Stimulated activated CD4-positive, alpha-beta T cell treated with anti-CD3 and anti-CD28 coated beads, Interleukin-2, amount 100 ng/mL, for 48 hours (primary cell): ENCODE results near the gene LHX4.
A peak's percentile ranks its signal among the peaks of the same experiment; 100 is the strongest.
"Not testable (repeated sequence)": the region's sequence is repeated elsewhere in the genome, so short reads cannot be mapped to it uniquely, and the experiment has no call there.

Experiments used
- DNase-seq, 2 donors: peaks; one replicate each; pipeline ENCODE4 v3.0.0-alpha.2; 2020

LHX4 gene

DNA sequence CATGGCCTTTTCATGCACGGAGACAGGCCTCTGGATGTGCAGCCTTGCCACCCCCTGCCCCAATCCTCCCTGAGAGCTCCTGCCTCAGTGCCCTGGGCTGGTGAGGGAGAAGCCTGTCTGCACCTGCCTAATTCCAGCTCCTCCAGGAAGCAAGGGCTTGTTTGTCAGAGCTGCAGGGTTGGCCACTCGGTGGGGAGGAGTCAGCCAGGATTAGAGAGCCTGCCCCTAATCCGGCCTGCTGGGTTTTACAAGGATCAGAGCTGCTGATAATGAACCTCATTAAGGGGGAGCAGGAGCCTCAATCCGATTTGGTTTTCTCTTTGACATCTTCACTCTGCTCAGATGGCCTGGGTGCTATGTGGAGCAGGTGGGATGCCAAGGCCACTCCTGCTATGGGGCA is 31.9 kb upstream of the LHX4 start:
- DNase-seq, result no peak

- DNase-seq, result no peak
These were observed 31.5 kb upstream of the LHX4 start for GRCh38 chr1:180198611-180199010.

DNA sequence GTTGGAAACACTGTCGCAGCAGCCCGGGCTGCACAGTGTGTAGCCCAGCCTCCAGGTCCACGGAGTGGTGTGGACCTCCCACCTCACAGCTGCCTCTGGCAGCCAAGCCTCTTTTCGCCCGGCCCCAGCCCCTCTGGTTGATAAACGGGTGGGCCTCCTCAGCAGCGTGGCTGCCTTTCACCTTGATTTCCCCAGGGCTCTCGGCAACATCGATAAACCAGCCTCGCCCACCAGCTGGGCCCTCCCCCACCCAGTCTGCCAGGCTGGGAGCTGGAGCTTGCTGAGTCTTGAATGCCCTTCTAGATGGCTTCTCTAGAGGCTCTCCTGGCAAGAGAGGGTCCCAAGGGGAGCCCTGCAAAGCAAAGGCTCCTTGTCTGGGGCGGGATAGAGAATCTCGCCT is 31.0 kb upstream of the LHX4 start:
- DNase-seq, result no peak

DNA sequence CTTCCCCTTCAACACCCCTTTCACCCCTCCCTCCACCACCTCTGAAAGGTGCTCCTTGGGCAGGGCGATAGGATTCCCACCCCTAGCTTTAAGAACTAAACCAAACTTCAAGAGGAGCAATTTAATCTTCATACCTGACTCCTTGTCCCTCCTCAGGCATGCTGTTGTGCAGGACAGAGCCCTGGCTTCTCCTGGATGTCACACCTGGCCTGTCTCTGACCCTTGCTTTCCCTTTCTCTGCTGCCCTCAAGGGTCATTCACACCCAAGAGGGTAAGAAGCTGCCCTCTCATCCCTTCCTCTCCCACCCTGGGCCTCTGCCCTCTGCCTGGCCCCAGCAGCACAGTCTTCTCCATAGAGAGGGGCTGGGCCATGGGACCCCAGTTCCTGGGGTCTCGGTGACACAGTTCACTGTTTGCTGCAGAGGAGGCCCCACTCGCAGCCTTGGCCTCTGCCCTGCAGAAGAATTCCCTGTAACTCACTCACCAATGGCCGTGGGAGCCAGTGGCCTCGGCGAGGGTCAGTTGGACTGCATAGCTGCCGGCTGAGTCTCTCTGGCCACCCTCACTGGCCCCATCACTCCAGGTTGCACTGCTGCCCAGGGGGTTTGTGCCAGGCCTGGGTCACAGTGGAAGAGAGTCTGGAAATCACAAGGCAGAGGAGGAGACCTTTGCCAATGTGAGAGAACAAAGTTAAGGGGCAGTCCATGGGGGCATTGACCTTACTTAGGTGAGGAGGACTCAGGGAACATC is 28.4 kb upstream of the LHX4 start:
- no peak for DNase-seq

GRCh38 chr1:180202588-180202987 is 27.5 kb upstream of the LHX4 start:
- not testable (repeated sequence) for DNase-seq

GRCh38 chr1:180204231-180204630 is 25.8 kb upstream of the LHX4 start:
- DNase-seq, result no peak

- DNase-seq, result no peak
These were observed 23.5 kb upstream of the LHX4 start for GRCh38 chr1:180206581-180206980.

DNA sequence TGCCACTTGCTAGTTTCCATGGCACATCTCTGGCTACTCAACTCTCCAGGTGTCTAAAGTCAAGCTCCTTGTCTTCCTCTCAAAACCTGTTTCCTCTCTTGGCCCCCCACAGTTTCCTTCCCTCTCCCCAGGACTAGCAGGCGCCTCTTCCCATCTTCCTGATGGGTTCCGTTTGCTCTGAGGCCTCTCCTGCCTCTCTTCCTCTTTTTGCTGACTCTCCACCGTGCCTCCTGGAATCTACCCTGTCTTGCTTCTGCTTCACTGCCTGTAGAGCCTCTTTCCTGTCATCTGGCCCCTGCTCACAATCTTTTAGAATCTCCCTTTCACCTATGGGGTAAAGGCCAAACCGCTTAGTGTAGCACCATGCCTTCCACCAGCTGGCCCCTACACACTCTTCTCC is 21.8 kb upstream of the LHX4 start:
- no peak for DNase-seq

DNA sequence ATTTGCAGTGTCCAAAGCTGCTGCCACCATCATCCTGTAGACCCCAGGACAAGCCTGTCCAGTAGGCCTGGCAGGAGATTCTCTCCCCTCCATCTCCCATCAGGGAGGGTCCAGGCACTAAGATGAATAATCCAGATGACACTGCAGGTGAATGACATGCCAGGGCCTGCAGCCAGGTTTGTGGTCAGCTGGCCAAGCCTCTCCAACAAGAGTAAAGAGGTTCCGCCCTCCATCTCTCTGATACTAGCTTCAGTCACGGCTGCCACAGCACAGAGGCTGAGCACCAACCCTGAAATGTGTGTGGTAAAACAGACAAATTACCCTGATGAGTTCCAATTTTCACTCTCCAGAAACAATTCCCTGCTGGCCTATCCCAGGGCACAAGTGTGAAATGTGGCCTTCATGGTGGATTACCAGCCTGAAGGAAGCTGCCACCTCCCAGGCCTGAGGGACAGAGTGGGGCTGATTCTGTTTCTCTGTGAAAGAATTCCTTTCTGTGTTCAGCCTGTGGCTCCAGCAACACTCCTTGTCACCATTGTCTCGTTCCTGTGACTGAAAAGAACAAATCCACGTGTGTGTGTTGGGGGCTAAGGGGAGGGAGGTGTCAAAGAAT is 19.9 kb upstream of the LHX4 start:
- DNase-seq, result no peak

DNA sequence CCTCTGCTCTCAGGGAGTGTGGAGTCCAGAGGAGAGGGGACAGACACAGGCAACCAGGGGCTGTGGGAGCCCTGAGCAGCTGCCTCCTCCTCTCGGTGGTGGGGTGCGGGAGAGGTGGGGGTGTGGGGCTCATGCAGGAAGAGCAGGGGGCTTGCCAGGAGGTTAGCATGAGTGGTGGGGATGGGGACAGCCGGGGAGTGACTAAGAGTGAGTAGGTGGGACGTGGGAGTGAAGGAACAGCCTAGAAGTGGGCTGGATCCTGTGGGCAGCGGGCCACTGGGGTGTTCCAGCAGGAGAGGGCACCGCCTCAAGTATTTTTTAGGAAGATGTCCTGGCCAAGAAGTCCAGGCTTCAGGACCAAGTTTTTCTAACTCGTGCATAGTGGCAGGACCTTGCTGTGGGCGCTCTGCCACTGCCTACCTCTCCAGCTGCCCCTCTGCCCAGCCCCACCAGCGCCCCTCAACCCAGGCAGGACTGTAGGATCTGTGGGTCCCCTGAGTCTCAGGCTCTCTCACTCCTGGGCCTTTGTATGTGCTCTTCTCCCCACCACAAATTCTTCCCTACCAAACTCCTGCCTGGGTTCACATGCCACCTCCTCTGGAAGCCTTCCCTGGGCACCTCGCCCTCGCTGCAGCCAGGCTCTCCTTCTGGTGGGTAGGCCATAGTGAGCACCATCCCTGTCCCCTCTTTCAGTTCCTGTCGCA is 18.8 kb upstream of the LHX4 start:
- no peak for DNase-seq

DNA sequence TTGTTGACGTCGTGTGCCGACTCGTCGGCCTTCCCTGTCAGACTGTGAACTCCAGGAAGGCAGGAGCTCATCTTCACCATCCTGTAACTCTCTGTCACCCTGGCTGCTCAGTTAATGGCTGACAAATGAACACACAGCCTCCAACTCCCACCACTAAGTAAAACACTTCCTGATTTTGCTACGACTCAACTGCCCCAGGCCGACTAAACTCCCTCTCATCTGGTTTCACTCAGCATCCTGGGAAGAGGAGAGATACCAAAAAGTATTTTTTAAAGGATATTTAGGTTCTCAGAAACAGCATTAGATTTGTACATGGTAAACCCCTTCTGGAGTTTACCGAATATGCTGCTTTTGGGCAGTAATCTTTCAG is 18.2 kb upstream of the LHX4 start:
- no peak for DNase-seq

GRCh38 chr1:180213401-180214170 is 16.5 kb upstream of the LHX4 start:
- DNase-seq, result peak in 1 of 2 donors; percentile 61

DNA sequence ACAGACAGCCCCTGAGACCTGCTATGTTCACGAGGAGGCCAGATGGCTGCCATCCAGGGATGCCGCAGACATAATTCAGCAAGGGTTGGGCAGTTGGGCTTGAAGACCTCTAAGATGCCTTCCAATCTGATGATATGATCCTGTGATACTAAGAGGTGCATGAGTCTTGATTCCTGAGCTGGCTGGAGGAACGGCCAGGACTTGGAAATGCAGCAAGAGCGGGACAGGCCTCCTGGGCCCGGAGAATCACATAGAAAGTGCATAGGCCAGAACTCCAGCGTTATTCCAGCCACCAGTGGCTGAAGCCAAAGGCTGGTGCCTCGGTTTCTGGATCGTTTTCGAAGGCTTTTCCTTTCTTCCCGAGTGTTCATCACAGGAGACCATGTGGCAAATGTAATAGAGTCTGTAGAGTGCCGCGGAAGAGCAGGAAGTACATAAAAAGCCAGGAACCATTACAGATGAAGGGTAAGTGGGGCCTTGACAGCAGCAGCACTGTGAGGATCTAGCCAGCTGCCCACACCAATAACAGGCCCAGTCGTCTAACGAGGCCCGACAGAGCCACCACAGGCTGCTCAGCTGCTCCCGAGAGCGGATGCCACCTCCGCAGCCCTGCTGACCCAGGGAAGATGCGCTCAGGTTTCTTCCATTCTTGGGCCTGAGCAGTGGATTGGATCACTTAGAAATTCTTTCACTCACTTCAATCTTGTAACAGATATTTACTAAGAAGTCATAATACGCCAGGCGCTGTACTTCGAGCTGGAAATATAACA is 14.0 kb upstream of the LHX4 start:
- no peak for DNase-seq

- no peak for DNase-seq
These were observed 13.1 kb upstream of the LHX4 start for GRCh38 chr1:180217006-180217405.

DNA sequence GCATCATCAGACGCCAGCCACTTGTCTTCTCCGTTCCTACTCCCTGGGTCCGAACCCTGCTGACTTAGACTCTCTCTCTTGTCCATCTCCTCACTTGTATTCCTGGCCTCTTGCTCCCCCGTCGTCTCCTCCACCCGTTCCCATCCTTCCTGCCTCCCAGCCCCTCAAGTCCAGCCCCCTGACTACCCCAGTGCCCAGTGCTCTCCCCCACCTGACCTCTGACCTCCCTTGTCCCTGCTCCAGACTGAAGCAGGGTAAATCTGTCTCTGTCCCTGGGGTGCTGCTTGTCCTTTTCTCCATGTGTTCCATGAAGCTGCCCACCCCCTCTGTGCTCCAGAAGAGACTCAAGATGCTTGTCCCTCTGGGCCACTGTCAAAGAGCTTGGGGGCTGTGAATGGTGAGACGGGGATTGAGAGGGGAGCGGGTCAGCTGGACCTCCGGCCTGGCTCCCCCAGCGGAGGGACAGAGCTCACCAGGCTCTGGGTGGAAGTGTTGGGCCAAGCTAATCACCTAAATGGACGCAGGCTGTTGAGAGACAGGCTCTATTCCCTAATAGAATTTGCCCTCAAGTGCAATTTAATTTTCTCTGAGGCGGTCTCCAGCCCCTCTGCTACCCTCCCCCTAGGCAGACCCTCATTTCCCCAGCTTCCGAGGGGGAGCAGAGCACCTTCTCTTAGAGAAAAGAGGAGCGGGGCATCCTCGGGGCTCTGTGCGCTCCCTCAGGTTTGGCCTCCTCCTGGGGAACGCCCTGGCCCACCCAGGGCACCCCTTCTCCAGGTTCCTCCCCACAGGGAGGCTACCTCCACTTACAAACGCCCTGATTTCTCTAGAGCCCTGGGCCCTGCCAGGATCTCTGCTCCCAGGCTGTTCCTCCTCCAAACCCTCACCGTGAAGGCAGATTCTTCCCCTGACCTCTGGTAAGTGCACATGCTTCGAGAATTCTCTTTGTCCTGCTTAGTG is 11.0 kb upstream of the LHX4 start:
- DNase-seq, result no peak

DNA sequence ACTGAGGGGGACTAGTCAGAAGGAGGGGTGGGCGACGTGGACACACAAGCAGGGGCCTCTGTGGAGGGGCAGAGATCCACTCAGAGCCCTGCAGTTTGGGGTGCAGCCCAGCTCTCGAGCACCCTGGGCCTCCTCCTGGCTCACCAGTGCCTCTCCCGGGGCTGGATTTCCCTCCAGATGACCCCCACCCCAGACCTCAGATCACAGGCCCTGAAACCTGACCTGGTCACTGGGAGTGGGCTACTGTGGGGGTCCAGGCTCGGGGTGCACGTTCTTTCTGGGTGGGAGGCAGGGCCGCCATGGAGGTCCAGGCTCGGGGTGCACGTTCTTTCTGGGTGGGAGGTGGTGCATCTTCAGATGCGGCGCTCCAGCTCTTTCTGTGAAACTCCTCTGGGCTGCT is 10.3 kb upstream of the LHX4 start:
- no peak for DNase-seq

GRCh38 chr1:180221462-180221861 is 8.6 kb upstream of the LHX4 start:
- no peak for DNase-seq

DNA sequence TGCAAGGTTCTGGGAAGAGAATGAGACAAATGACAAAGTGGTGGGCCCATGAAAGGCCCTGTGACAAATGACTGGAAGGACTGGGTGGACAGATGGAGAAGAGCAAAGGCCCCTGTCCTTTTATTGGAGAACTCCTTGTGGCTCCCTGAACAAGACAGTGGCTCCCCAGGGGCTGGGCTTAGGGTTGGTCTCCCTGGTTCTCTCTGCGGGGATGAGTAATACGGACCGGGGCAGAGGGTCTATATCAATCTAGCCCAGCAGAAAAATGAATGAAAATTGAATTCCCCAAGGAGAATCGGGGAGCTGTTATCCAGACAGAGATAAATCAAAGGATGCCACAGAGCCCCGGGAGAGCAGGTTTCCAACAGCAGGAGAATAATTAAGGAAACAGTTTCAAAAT is 5.2 kb upstream of the LHX4 start:
- DNase-seq, result no peak

DNA sequence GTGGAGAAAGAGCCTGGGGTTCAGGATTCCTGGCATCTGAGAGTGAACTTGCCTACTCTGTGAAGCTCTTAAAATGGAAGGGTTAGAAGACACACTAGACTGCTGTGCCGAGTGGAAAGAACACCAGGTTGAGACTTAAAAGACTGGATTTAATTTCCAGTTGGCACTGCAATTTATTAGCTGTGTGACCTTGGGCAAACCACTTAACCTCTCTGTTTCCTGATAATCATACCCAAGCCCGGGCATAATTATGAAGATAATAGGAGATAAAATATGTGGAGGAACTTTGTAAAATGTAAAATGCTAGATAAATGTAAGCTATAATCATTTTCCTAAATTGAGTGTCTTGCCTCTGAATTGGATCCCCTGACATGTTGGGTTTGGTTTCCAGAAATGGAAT is 4.7 kb upstream of the LHX4 start:
- DNase-seq, result no peak

- DNase-seq, result no peak
These were observed 2.0 kb upstream of the LHX4 start for GRCh38 chr1:180227861-180228647.
